GM03348 (cell line): ENCODE data around the gene BRAP.
A peak's percentile ranks its signal among the peaks of the same experiment; 100 is the strongest.
"Not testable (repeated sequence)": the region's sequence is repeated elsewhere in the genome, so short reads cannot be mapped to it uniquely, and the experiment has no call there.

ENCODE experiments used
- DNase-seq: peaks from one replicate; pipeline ENCODE4 v3.0.0; 2012; ENCODE audit warnings: low spot score

BRAP gene

DNA sequence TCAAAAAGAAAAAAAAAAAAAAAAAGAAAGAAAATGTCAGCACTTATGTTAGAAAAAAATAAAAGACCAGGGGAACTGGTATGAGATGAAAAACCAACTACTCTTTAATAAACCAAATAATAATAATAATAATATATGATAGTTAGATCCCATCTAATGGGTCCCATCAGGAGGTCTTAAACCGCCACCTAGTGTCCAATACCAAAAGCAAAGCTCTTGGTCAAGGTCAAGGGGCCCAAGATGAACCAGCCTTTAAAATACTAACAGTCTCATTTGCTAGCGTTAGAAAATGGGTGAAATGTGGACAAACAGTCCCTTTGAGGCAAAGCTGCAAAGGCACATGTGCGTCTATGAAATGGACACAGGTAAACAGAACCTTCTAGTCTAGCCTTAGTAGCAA lies 12.3 kb downstream of the BRAP start:
- DNase-seq, result peak; percentile 39

DNA sequence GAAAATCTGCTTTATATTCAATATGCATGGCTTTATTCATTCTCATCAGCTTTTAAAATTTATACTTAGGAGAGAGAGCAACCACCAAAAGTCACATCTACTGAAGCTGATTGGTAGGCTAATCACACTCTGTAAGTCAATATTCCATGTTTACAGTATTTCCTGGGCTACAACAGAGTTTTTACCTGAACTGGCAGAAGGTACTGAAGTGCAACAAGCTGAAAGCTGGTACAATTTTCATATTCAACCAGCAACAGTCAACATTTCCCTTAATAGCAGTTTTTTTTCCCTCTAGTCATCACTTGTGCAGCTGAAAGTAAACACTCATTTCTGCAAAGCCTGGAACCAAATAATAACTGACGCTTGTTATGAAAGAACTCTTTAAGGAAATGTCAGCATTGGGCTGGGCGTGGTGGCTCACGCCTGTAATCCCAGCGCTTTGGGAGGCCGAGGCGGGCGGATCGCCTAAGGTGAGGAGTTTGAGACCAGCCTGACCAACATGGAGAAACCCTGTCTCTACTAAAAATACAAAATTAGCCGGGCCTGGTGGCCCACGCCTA lies 12.9 kb downstream of the BRAP start:
- DNase-seq, result no peak

DNA sequence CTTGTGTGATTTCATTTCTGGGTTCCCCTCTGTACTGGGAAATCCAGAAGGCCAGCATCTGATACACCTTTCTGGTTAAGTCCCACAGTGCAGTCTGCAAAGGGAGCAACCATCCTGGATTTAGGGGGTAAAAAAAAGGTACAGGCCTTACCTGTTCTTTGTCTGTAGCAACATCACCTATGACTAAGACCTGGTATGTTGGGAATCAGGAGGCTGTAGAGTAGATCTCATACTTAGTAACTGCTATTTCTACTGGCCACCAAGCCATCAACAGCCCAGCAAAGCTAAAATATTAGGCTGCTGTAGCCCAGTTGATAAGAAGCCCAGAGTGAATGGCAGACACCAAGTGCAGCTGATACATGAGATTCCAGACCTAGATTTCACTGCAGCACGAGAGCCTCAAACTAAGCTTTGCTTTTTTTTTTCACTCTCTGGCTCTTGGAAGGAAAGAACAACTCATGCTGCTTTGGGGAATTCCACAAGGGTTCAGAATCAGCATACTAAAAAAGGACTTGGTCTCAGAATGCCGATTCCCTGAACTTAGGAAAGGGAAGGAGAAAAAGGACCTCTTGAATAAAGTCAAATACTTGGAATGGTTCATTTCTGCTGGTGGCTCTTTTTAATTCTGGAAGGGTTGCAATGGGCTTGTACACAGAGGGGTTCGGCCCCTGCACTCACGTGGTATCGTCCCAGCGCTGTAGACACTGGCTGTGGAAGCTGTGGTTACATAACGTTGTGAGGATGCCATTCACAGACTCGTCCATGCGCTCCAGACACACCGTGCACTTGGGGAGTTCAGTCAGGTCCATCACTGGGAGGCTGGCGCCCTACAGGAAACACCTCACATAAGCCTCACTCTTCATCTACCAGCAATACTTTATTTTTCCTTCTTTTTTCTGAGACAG lies 20.5 kb downstream of the BRAP start:
- DNase-seq, result no peak

DNA sequence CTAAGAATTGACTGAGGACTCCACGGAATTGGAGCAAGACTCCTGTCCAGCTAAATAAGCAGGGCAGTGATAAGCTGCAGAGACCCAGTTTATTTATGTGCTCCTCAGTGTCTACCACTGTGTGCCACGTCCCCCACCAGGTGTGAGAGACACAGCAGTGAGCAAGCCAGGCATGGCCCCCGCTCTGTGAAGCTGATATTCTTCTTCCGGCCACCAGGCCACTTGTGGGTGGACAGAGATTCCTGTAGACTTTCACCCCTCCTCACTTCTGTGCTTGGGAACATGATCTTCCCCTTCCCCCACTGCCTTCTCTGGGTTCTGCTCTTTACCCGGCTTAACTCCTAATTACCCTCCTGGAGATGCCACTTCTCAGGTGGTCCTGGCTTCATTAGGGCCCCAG lies 21.3 kb downstream of the BRAP start:
- no peak for DNase-seq

DNA sequence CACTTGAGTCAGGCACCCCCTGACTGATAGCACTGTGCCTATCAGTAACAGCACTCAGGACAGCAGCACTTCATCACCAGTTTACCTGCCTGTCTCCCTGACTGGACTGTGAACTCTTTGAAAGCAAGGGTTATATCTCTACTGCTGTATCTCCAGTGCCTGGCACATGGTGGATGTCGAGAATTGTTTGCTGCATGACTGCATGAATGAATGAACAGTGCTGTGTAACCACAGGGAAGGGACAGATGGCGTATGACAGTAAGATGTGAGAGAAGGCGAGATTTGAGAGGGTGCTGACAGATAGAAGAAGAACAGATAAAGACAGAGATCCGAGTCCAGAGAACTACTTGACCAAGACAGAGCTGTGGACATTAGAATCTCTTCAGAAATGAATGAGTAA lies 29.7 kb downstream of the BRAP start:
- no peak for DNase-seq

DNA sequence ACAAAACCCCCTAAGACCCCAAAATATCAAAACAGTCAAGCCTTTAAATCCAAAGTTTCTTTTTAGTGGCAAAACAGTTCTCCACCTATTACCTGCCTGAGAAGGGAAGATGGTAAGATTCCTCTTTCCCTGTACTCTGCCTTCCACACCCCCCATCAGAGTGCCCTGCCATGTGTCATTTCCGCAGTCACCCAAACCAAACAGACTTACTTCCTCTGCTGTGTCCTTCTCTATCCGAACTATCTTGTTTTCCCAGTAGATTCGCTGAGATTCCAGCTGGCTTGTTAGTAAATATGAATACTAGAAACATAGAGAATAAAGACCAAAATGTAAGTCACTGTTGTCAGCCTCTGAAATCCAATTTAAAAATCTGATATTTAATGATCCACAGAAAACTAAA lies 30.4 kb downstream of the BRAP start:
- DNase-seq, result no peak

DNA sequence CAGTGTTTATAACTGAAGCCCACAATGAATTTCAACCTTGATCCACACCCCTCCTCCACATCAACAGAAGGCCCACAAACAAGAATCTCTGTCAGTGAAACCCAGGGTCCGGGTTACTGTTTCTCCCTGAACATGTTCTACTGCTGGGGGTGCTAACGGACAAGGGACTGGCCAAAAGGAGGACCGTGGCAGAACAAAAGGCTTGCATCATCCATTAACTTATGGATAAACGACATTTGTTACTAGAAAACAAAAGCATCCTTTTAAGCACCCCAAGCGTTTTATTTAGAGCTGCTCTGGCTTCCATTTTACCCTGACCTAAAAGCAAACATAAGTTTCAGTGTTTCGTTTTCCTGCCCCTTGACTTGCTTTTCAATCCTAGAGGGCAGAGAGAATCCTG lies 32.2 kb downstream of the BRAP start:
- DNase-seq, result no peak

DNA sequence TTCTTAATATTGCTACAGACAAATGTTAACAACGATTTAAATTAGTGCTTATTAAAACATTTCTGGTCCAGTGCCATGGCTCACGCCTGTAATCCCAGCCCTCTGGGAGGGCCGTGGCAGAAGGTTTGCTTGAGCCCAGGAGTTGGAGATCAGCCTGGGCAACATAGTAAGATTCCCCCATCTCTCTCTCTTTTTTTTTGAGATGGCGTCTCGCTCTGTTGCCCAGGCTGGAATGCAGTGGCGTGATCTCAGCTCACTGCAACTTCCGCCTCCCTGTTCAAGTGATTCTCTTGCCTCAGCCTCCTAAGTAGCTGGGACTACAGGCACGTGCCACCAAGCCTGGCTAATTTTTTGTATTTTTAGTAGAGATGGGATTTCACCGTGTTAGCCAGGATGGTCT lies 33.2 kb downstream of the BRAP start:
- not testable (repeated sequence) for DNase-seq

DNA sequence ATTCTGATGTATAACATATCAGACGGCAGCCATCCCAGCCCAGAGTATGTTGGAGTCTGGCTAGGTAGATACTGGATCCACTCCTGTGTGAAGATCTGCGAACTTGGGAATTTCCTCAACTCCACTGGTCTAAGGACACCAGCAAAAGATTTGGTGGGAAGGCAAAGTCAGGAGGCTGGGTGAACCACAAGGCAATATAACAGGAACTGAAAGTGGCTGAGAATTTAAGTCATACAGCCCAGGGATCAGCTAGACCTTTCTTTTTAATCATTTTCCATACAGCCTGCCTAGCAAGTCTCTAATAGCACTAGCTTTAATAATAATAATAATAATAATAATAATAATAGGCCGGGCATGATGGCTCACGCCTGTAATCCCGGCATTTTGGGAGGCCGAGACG lies 34.8 kb downstream of the BRAP start:
- no peak for DNase-seq

DNA sequence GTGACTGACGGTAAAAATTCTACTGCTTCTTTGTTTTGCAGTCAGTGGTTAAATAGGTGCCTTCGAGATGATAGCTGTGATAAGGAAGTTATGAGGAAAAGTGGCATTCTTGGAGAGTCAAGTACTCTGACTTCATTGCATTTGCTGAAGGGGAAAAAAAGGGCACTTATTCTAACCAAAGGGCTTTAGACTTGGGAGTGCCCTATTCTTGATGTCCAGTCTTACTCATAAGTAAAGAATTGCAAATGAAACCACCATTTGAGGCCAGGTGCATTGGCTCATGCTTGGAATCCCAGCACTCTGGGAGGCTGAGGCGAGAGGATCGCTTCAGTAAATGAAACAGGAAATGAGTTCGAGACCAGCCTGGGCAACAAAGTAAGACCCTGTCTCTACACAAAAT lies 40.3 kb downstream of the BRAP start:
- DNase-seq, result no peak

DNA sequence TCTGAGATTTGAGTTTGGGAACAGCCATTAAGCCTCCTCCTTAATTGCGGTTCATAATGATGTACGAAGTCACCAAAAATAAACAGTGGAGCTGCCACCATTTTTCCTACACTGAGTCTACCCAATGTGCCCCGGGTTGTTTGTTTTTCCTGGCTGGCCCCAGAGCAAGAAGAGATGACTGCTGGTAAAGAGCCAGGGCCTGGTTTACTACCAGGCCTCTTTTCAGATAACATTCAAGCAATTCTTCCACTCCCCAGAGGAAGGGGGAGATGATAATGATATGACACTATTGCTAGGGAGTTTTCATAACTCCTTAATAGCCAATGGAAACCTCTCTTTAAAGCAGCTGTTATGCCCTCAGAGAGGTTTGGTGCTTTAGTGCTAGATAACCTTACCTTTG lies 42.3 kb downstream of the BRAP start:
- no peak for DNase-seq

DNA sequence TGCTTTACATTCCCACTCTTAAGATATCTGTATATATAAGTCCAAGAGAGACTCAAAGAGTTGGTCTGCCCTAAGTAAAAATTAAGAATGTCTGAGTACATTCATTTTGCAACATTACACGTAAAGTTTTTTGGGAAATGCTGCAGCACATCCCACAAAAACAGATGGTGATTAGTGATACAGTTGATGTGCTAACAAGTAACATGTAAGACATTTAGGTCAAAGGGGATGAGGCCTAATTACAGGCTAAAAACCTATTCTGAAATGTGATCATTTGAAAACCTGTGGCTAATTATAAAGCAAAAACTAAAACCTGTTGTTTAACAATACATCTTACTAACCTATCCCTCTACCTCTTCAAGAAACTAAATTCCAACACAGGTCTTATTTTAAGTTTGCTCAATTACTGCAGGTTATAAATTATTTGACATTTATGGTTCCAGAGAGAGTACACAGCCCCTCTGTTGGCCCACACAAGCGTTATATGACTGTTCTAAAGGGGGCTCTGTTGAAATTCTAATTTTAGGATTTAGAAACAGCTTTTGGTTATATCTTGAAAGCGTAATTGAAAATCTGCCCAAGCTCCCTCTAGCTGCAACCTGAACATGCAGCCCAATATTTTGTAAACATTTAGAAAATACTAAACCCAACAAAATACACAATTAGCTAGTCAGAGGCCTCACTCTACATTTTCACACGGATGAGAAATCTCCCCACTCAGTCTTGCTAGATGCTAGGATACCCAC lies 42.9 kb downstream of the BRAP start:
- no peak for DNase-seq

DNA sequence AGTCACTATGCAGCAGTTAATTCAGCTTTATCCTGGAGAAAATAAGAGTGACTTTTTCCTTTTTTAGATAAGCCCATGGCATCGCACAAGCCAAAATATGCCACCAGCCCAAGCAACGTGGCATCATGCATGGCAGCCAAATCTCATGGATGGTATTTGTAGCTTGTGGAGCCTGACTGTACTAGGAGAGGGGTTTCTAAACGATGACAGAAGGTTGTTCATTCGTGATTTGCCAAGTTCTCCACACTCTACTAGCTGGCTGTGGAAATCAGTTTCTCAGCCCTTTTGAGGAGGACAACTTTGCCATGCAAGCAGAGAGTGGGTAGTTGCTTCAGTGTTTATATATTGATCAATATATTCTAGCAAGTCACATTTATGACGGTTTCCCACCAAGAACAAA lies 45.2 kb downstream of the BRAP start:
- DNase-seq, result no peak

DNA sequence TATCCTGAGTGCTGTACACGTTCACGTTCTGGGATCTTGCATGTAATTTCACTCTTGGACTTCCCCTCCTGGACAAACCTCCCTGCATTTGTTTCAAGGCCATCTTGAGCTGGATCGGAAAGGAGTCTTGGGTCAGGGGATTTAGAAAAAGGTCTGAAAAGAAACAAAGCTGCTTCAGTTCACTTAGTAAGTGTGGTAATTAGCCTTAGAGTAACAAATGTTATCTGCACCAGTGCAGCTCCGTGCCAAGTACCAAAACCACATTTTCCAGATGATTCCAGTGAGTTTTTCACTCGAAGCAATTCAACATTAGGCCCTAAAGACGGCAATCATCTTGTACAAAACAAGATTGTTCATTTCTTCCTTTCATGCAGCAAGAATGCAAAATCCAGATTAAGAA lies 47.2 kb downstream of the BRAP start:
- DNase-seq, result no peak

DNA sequence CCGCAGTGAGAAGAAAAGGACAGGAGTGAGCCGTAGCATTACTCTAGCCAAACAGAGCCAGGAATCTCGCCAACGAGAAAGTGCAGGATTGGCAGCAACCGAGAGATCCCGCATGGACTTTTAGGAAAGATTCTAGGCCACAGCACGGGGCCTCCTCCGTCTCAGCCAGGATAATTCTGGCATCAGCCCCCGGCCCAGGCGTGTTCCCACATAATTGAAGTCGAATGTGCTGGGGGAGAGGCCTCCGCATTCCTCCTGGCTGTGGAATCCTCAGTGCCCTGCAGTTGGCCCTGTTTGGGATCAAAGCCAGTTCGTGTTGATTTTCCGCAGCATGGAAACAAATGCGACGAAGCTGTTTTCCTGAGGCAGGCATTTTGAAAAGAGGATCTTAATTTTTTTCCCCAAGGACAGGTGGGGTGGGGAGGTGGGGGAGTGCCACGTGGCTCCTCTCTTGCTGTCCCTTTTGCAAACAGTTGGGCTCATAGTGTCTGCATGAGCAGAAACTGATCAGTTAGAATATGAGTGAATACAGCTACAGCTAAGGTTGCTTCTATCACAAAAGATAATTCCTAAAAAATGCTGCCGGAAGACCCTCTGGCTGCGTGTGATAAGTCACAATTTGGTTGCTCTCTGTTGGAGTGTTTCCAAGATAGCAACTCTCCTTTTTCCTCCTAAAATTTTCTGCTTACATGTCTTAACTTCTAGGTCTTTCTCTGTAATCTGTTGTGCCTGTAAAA lies 49.4 kb downstream of the BRAP start:
- DNase-seq, result peak; percentile 90

DNA sequence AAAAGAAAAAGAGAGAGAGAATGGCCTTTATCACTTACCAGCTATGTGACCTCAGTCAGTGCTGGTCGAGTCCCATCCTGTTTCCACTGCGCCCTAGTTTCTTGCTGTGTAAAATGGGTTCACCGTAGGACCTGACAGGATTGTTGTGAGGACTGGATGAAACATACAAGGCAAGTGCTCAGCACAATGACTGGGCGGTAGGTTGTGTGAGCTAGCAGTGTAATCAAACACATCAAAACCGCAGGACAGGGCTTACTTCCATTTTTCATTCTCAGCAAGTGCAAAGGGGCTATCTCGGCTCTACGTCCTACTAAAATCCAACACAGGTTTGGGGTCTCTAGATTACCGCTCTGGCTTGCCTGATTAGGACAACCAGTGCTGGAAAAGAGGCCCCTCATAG lies 50.2 kb downstream of the BRAP start:
- DNase-seq, result no peak

DNA sequence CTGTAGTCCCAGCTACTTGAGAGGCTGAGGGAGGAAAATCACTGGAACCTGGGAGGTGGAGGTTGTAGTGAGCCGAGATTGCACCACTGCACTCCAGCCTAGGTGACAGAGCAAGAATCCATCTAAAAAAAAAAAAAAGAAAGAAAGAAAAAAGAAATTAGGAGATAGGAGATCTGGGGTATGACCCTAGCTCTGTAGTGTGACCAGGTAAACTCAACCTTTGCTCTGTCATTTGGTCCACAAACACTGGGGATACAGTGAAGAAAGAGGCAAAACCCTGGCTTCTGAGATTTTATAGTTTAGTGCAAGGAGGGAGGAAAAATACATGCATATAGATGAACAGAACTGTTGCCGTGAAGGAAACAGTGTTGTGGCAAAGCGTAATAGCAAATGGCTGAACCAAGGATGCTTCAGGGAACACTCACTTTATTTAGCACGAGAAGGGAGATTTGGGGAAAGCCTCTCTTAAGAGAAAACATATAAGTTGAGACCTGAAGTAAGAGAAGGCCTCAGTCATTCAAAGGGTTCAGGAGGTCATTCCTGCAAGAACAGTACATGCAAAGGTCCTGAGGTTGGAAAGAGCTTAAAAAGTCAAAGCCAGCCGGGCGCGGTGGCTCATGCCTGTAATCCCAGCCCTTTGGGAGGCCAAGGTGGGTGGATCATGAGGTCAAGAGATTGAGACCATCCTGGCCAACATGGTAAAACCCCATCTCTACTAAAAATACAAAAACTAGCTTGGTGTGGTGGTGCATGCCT lies 57.1 kb downstream of the BRAP start:
- no peak for DNase-seq

DNA sequence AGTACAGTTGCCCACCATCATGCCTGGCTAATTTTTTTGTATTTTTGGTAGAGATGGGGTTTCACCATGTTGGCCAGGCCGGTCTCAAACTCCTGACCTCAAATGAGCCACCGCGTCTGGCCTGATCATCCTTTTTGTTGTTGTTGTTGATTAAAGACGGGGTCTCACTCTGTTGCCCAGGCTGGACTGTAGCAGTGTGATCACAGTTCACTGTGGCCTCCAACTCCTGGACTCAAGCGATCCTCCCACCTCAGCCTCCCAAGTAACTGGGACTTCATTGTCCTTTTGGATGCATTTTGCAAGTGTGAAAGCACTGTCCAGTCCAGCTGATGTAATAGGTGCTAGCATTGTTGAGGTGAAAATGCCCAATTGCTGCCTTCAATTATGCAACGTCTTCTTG lies 59.5 kb downstream of the BRAP start:
- no peak for DNase-seq

DNA sequence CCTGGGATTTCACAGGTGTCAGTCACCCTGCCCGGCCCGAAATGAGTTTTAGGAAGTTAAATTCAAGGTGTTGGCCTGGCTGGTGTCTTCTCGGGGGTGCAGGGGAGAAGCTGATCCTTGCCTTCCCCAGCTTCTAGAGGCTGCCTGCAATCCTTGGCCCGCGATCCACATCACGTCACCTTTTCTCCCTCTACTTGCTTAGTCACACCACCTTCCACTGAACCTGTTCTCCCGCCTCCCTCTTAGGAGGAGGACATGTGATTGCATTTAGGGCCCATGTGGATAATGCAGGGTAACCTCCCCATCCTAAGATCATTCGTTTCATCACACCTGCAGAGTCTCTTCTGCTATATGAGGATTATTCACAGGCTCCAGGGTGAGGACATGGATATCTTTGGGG lies 61.2 kb downstream of the BRAP start:
- no peak for DNase-seq

DNA sequence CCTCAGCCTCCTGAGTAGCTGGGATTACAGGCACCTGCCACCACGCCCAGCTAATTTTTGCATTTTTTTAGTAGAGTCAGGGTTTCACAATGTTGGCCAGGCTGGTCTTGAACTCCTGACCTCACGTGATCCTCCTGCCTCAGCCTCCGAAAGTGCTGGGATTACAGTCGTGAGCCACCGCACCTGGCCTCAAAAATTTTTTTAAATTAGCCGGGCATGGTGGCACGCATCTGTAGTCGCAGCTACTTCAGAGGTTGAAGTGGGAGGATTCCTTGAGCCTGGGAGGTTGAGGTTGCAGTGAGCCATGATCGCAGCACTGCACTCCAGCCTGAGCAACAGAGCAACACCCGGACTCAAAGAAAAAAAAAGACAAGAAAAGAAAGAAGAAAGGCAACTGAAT lies 67.9 kb downstream of the BRAP start:
- not testable (repeated sequence) for DNase-seq

DNA sequence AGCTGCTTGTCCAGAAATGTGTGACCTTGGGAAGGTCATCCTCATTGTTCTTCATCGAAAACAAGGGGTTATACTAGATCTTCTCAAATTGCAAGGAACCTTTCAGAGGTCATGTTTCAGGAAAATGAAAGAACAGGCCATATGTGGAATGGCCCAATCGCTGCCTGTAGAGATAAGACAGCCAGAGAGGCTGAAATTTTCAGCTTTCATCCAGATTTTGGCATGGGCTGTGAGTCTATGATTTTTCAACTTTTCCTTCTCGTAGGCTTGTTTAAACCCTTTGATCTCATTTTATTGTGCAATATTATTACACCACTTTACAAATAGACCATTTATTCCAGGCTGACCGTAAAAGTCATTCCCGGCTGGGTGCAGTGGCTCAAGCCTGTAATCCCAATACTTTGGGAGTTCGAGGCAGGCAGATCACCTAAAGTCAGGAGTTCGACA lies 69.6 kb downstream of the BRAP start:
- DNase-seq, result no peak

DNA sequence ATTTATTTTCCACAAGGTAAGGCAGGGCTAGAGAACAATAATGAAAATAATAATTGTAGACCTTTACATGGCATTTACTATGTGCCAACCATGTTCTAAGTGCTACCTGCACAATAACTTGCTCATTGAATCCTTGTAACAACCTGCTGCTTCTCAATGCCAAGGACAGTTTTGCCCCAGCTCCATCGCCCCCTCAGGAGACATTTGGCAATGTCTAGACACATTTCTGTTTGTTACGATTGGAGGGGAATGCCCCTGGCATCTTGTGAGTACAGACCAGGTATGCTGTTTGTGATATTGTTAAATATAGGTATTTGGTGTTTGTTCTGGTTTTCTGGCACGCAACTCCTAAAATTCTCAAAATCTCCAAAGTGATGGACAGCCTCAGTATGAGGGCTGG lies 78.5 kb downstream of the BRAP start:
- DNase-seq, result no peak
